ENCODE measurements around the gene LZTR1. TPM values are rescaled to one million over a fixed set of nuclear protein-coding genes. Genes with fewer than 3 reads are reported as not detected.
A peak's percentile ranks its signal among the peaks of the same experiment; 100 is the strongest.
"Not testable (repeated sequence)": the region's sequence is repeated elsewhere in the genome, so short reads cannot be mapped to it uniquely, and the experiment has no call there.

The LZTR1 gene
- polyA plus RNA-seq, 4 donors, result 22.7 to 38.0 (median 28.7) TPM

- DNase-seq (no peak), FAIRE-seq (no peak)
- Histone ChIP-seq H3K9me3 (ENCODE audit: control insufficient read depth in 2 of 2, insufficient read depth in 1 of 2, low read depth in 1 of 2, low read length in 1 of 2) (no peaks in the 10 kb centered on the region), H3K27me3 (ENCODE audit: control insufficient read depth in 3 of 3, insufficient read depth in 3 of 3, low read length in 3 of 3) (no peaks in the 10 kb centered on the region), H3K4me3 (ENCODE audit: low read depth in 1 of 3, low read length in 3 of 3) (no peak overlapping the region), H3K4me1 (ENCODE audit: control insufficient read depth in 3 of 3, insufficient read depth in 2 of 3, low read depth in 1 of 3, low read length in 2 of 3) (peaks cover 5 to 23% (median 7%) of the 10 kb centered on the region in 3 donors), H3K36me3 (ENCODE audit: control insufficient read depth in 3 of 3, insufficient read depth in 2 of 3, low read depth in 1 of 3, low read length in 3 of 3) (peaks cover 0 to 69% (median 2%) of the 10 kb centered on the region in 3 donors), H3K27ac (ENCODE audit: low read depth in 1 of 3, low read length in 2 of 3) (no peak overlapping the region)
- 64 to 69% (median 68%) methylated on average over 7 of the region's 7 CpGs for WGBS, 3 donors
Observed at GRCh38 chr22:20998411-20999336, 16.6 kb downstream of the LZTR1 start.

DNA sequence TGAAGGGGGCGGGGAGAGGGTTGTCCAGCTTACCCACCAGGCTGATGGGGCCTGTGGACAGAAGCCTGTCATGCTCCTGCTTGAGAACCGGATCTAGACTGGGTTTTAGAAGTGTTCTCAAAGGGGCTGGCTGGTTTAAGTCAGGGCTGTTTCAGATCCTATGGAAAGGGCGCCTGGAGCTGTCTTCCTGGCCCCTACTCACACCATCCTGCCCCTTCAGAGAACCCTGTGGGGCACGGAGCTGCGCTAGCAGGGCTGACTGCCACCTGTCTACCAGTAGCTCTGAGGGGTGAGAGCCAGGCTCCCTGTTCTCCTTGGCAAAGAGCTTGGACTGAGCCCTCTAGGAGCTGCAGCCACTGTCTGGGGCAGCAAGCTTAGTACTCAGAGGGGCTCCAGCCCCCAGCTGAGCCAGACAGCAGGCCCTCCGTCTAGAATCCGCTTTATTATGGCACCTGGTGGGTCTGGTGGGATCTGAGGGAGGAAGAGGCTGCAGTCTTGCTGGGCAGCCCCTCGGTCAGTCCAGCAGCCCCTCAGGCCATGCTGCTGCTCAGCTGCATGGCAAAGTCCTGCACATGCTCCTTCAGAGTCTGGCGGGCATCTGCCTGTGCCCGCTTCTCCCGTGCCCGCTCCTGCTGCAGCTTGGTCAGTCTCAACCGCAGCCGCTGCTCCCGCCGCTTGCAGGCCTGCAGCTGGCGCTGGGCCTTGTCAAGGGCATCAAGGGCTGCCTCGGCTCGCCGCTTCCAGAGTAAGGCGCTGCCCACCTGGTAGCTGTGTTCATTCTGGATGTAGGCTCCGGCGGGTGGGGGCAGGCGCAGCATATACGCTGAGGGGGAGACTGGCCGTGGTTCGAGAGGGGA, 17.5 kb downstream of the LZTR1 start:
- Histone ChIP-seq H3K36me3 (ENCODE audit: control insufficient read depth in 3 of 3, insufficient read depth in 2 of 3, low read depth in 1 of 3, low read length in 3 of 3) (peaks cover 0 to 60% (median 0%) of the 10 kb centered on the region in 3 donors), H3K4me3 (ENCODE audit: low read depth in 1 of 3, low read length in 3 of 3) (no peak overlapping the region), H3K9me3 (ENCODE audit: control insufficient read depth in 2 of 2, insufficient read depth in 1 of 2, low read depth in 1 of 2, low read length in 1 of 2) (no peaks in the 10 kb centered on the region), H3K4me1 (ENCODE audit: control insufficient read depth in 3 of 3, insufficient read depth in 2 of 3, low read depth in 1 of 3, low read length in 2 of 3) (peaks cover 5 to 28% (median 7%) of the 10 kb centered on the region in 3 donors), H3K27ac (ENCODE audit: low read depth in 1 of 3, low read length in 2 of 3) (no peak overlapping the region), H3K27me3 (ENCODE audit: control insufficient read depth in 3 of 3, insufficient read depth in 3 of 3, low read length in 3 of 3) (no peaks in the 10 kb centered on the region)
- DNase-seq, result no peak
- WGBS, 3 donors, result 91 to 95% (median 92%) methylated on average over 26 to 27 of the region's 27 CpGs
- no peak for FAIRE-seq

DNA sequence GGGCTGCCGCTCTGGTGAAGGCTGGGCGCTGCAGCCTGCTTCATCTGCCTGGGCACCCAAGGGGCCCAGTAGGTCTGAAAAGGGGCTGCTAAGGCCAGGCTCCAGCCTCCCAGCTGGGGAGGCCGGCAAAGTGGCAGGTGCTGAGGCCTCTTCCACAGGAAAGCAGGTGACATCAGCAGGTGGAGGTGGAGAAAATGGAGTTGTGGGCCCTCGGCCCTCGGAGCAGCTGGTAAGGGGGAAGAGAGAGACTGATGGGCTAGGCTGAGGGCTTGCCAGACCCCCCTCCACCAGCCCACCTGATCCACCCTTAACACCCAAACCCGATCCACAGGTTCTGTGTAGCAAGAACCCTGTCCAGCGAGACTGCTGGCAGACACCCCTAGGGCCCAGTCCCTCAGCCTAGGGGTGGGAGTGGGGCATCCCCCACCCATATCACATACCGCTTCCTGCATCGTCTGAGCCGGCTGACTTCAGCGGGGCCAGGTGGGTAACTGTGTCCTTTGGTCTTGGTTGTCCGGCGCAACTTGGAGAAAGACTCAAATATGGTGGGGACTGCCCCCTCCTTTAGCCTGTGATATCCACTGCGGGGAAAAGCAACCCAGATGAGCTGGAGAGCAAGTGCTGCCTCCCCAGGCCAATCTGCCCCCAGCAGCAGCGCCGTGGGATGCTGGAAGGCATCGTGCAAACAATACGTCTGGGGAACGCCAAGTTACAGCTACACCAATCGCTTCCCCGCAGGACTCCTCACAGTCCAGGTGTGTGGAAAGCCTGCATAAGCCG, 18.3 kb downstream of the LZTR1 start:
- Histone ChIP-seq H3K36me3 (ENCODE audit: control insufficient read depth in 3 of 3, insufficient read depth in 2 of 3, low read depth in 1 of 3, low read length in 3 of 3) (peaks cover 0 to 51% (median 0%) of the 10 kb centered on the region in 3 donors), H3K27me3 (ENCODE audit: control insufficient read depth in 3 of 3, insufficient read depth in 3 of 3, low read length in 3 of 3) (no peaks in the 10 kb centered on the region), H3K4me3 (ENCODE audit: low read depth in 1 of 3, low read length in 3 of 3) (peak overlapping the region in 2 of 3 donors; percentile 76 to 89), H3K27ac (ENCODE audit: low read depth in 1 of 3, low read length in 2 of 3) (peak overlapping the region in 2 of 3 donors; percentile 99), H3K4me1 (ENCODE audit: control insufficient read depth in 3 of 3, insufficient read depth in 2 of 3, low read depth in 1 of 3, low read length in 2 of 3) (peaks cover 5 to 28% (median 7%) of the 10 kb centered on the region in 3 donors), H3K9me3 (ENCODE audit: control insufficient read depth in 2 of 2, insufficient read depth in 1 of 2, low read depth in 1 of 2, low read length in 1 of 2) (no peaks in the 10 kb centered on the region)
- FAIRE-seq (no peak), DNase-seq (no peak)
- 33 to 52% (median 44%) methylated on average over 21 to 22 of the region's 22 CpGs for WGBS, 3 donors

DNA sequence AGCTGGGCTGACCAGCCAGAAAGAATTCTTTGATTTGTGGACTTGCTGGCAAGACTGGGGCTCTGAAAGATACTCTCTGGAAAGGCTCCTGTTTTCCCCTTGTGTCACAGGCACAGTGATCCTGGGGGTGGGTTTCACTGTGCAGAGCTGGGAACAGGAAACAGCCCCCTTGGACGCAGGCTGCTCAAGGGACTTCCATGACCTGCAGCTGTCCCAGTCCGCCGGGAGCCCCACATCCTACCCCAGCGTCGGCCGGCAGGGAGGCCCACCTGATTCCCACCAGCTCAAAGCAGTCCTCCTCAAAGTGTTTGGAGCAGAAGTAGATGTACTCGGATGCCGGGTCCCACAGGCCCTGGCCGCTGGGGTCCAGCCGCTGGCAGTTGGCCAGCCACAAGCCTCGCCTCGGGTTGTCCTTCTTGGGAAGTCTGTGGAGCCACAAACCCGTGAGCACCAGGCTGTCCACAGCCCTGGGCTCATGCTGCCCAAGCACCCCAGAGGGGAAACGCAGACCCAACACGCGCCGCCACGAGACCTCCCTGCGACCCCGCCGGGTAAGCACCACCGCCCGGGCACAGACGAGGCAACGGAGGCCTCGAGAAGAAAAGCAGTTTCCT, 19.0 kb downstream of the LZTR1 start:
- peak overlapping the region; percentile 97 to 99 (median 99) for H3K27ac ChIP-seq (ENCODE audit: low read depth in 1 of 3, low read length in 2 of 3)
- peaks cover 0 to 45% (median 0%) of the 10 kb centered on the region in 3 donors for H3K36me3 ChIP-seq (ENCODE audit: control insufficient read depth in 3 of 3, insufficient read depth in 2 of 3, low read depth in 1 of 3, low read length in 3 of 3)
- no peaks in the 10 kb centered on the region for H3K27me3 ChIP-seq (ENCODE audit: control insufficient read depth in 3 of 3, insufficient read depth in 3 of 3, low read length in 3 of 3)
- peaks cover 5 to 28% (median 7%) of the 10 kb centered on the region in 3 donors for H3K4me1 ChIP-seq (ENCODE audit: control insufficient read depth in 3 of 3, insufficient read depth in 2 of 3, low read depth in 1 of 3, low read length in 2 of 3)
- 1% methylated on average over 26 of the region's 26 CpGs for WGBS, 3 donors
- FAIRE-seq (no peak), DNase-seq (peak in 1 of 2 donors; percentile 30)
- no peaks in the 10 kb centered on the region for H3K9me3 ChIP-seq (ENCODE audit: control insufficient read depth in 2 of 2, insufficient read depth in 1 of 2, low read depth in 1 of 2, low read length in 1 of 2)
- peak overlapping the region; percentile 21 to 89 (median 76) for H3K4me3 ChIP-seq (ENCODE audit: low read depth in 1 of 3, low read length in 3 of 3)

DNA sequence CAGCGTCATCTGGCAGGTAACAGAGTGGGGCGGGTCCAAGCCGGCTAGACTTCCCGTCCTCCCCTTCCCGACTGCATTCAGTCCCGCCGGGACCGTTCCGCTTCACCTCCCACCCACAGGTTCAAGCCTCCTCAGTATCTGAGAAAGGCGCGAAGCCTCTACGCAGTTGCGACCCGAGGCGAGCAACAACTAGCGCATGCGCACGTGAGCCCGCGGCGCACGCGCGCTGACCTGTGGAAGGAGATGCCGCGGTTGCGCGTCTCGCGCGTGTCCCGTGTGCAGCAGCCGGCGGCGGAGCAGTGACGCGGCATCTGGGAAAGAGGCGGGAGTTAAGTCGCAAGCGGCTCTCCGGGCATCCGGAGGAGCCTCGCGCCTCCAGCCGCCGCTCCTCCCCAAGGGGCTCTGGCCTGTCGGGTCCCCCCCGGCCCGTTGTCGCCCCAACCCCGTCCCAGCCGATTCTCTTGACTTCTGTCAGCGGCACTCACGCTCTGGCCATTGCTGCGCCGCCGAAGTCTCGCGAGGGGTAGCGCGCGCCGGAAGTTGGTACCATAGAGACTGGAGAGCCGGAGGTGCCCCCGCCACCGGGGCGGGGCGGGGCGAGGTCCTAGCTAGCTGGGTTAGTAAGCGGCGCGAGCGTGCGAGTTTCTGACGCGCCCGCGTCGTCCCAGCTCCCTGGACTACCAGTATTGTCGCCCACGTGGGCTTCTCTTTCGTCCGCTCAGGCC, 19.7 kb downstream of the LZTR1 start, which contains the start of gene THAP7:
Gene THAP7, minus strand, starts transcription at position 518 of the 725 bp plus-strand sequence. Its CDS starts 207 bp downstream, at position 311.
- Histone ChIP-seq H3K27me3 (ENCODE audit: control insufficient read depth in 3 of 3, insufficient read depth in 3 of 3, low read length in 3 of 3) (no peaks in the 10 kb centered on the region), H3K36me3 (ENCODE audit: control insufficient read depth in 3 of 3, insufficient read depth in 2 of 3, low read depth in 1 of 3, low read length in 3 of 3) (peaks cover 0 to 39% (median 0%) of the 10 kb centered on the region in 3 donors), H3K27ac (ENCODE audit: low read depth in 1 of 3, low read length in 2 of 3) (peak within 1 kb of the TSS; percentile 97 to 99 (median 99)), H3K4me3 (ENCODE audit: low read depth in 1 of 3, low read length in 3 of 3) (peak within 1 kb of the TSS; percentile 42 to 89 (median 76)), H3K9me3 (ENCODE audit: control insufficient read depth in 2 of 2, insufficient read depth in 1 of 2, low read depth in 1 of 2, low read length in 1 of 2) (no peaks in the 10 kb centered on the region), H3K4me1 (ENCODE audit: control insufficient read depth in 3 of 3, insufficient read depth in 2 of 3, low read depth in 1 of 3, low read length in 2 of 3) (peaks cover 5 to 28% (median 7%) of the 10 kb centered on the region in 3 donors)
- FAIRE-seq (no peak), DNase-seq (peak; percentile 97 to 99)
- WGBS, 3 donors, result 0 to 1% (median 0%) methylated on average over 70 to 83 of the region's 83 CpGs

GRCh38 chr22:21003782-21004181, 21.7 kb downstream of the LZTR1 start:
- DNase-seq (peak in 1 of 2 donors; percentile 49), FAIRE-seq (no peak)
- peak overlapping the region in 2 of 3 donors; percentile 26 to 44 for H3K27ac ChIP-seq (ENCODE audit: low read depth in 1 of 3, low read length in 2 of 3)

DNA sequence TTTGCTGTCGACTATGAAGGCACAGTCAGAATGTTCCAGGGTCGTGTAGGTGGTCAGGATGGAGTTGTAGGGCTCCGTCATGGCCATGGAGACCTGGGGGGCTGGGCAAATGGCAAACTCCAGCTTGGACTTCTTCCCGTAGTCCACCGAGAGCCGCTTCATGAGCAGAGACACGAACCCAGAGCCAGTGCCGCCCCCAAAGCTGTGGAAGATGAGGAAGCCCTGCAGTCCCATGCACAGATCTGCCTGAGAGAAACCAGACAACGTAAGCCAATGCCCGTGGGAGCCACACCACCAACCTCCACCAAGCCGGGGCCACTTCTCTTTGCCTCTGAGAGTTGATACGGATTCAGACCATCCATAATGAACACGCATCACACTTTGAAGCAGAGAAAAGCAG, 27.1 kb downstream of the LZTR1 start:
- H3K27me3 ChIP-seq (ENCODE audit: control insufficient read depth in 3 of 3, insufficient read depth in 3 of 3, low read length in 3 of 3); H3K4me1 ChIP-seq (ENCODE audit: control insufficient read depth in 3 of 3, insufficient read depth in 2 of 3, low read depth in 1 of 3, low read length in 2 of 3); FAIRE-seq; H3K27ac ChIP-seq (ENCODE audit: low read depth in 1 of 3, low read length in 2 of 3); H3K4me3 ChIP-seq (ENCODE audit: low read depth in 1 of 3, low read length in 3 of 3); H3K36me3 ChIP-seq (ENCODE audit: control insufficient read depth in 3 of 3, insufficient read depth in 2 of 3, low read depth in 1 of 3, low read length in 3 of 3); H3K9me3 ChIP-seq (ENCODE audit: control insufficient read depth in 2 of 2, insufficient read depth in 1 of 2, low read depth in 1 of 2, low read length in 1 of 2); DNase-seq: not testable (repeated sequence)
- 75 to 83% (median 76%) methylated on average over 13 of the region's 13 CpGs for WGBS, 3 donors

More at GRCh38 chr22:21003782-21004181, 21.7 kb downstream of the LZTR1 start:
- Histone ChIP-seq H3K4me1 (ENCODE audit: control insufficient read depth in 3 of 3, insufficient read depth in 2 of 3, low read depth in 1 of 3, low read length in 2 of 3) (peaks cover 5 to 28% (median 7%) of the 10 kb centered on the region in 3 donors), H3K4me3 (ENCODE audit: low read depth in 1 of 3, low read length in 3 of 3) (no peak overlapping the region), H3K9me3 (ENCODE audit: control insufficient read depth in 2 of 2, insufficient read depth in 1 of 2, low read depth in 1 of 2, low read length in 1 of 2) (no peaks in the 10 kb centered on the region), H3K36me3 (ENCODE audit: control insufficient read depth in 3 of 3, insufficient read depth in 2 of 3, low read depth in 1 of 3, low read length in 3 of 3) (peaks cover 0 to 18% (median 0%) of the 10 kb centered on the region in 3 donors), H3K27me3 (ENCODE audit: control insufficient read depth in 3 of 3, insufficient read depth in 3 of 3, low read length in 3 of 3) (no peaks in the 10 kb centered on the region)
- WGBS, 3 donors, result 30 to 64% (median 50%) methylated on average over 4 of the region's 4 CpGs
